Caco-2 (cell line): ENCODE data around the gene CAMK4. TPM values are rescaled to one million over a fixed set of nuclear protein-coding genes. Genes with fewer than 3 reads are reported as not detected.

Source experiments
- Bru-seq: library from RNA; stranded (reverse); fragments of 400-500 nt; gene quantifications from one replicate; lab custom pipeline; 2021; lab: Mats Ljungman, UMichigan
- BruChase-seq, 2 experiments: library from RNA; stranded (reverse); fragments of 400-500 nt; gene quantifications; one replicate each; lab custom pipeline; 2021; lab: Mats Ljungman, UMichigan
- BruUV-seq: library from RNA; stranded (reverse); fragments of 400-500 nt; replicated peaks from 2 replicates; lab custom pipeline; 2021; lab: Mats Ljungman, UMichigan
- CTCF ChIA-PET: fragments of 300-600 bp; sonication (Branson Sonifier 250); formaldehyde crosslinking; loops from one replicate; lab custom pipeline; 2022; ENCODE audit warnings: antibody characterized with exemption; lab: Charles Lee
- POLR2A ChIA-PET: fragments of 300-600 bp; sonication (Branson Sonifier 250); formaldehyde crosslinking; loops from one replicate; lab custom pipeline; 2022; ENCODE audit warnings: antibody characterized with exemption; lab: Charles Lee
- DNase-seq, 2 experiments: peaks; one replicate each; pipeline versions ENCODE4 v3.0.0 to v3.0.0-alpha.2; 2020 to 2022
- H3K27me3 ChIP-seq: replicated peaks from 2 replicates; pipeline ENCODE4 v1.6.0; 2011; ENCODE audit warnings: low read length; ENCODE audit not compliant: control insufficient read depth, insufficient read depth
- H3K36me3 ChIP-seq: 2 replicates; pipeline ENCODE4 v1.5.1; 2011; ENCODE audit warnings: low read length; ENCODE audit not compliant: control insufficient read depth, insufficient read depth
- H3K4me1 ChIP-seq: fragments of 250-450 bp; sonication (Bioruptor Pico); 2 replicates; pipeline ENCODE4 v1.5.1; 2020; ENCODE audit warnings: mild to moderate bottlenecking
- H3K4me3 ChIP-seq: 2 replicates; pipeline ENCODE4 v1.5.1; 2011; ENCODE audit warnings: low read depth, mild to moderate bottlenecking, control low read depth, low read length
- H3K9me3 ChIP-seq: fragments of 250-450 bp; sonication (Bioruptor Pico); 2 replicates; pipeline ENCODE4 v1.5.1; 2020; ENCODE audit warnings: mild to moderate bottlenecking, moderate library complexity
- H3K27ac Mint-ChIP-seq: one replicate; pipeline ENCODE4 v1.8.0; 2022; ENCODE audit warnings: mixed read lengths; ENCODE audit not compliant: unreplicated experiment
- H3K27me3 Mint-ChIP-seq: one replicate; pipeline ENCODE4 v1.8.0; 2022; ENCODE audit warnings: mixed read lengths; ENCODE audit not compliant: insufficient read depth, unreplicated experiment
- H3K36me3 Mint-ChIP-seq: one replicate; pipeline ENCODE4 v1.8.0; 2022; ENCODE audit warnings: mild to moderate bottlenecking, mixed read lengths; ENCODE audit not compliant: insufficient read depth, unreplicated experiment
- H3K4me1 Mint-ChIP-seq: one replicate; pipeline ENCODE4 v1.8.0; 2022; ENCODE audit warnings: low read depth, mixed read lengths; ENCODE audit not compliant: unreplicated experiment
- H3K4me3 Mint-ChIP-seq: one replicate; pipeline ENCODE4 v1.8.0; 2022; ENCODE audit warnings: mild to moderate bottlenecking, moderate library complexity, mixed read lengths; ENCODE audit not compliant: unreplicated experiment
- H3K9me3 Mint-ChIP-seq: one replicate; pipeline ENCODE4 v1.8.0; 2022; ENCODE audit warnings: mixed read lengths; ENCODE audit not compliant: unreplicated experiment
- intact Hi-C: fragments of 100-400 bp; cut with micrococcal nuclease; formaldehyde crosslinking; loops from one replicate; pipeline ENCODE4 v1.10.0; 2022; ENCODE audit not compliant: unreplicated experiment
- long read RNA-seq: library from polyadenylated mRNA; stranded (forward); transcript quantifications from one replicate; pipeline ENCODE4 v2.0.0, GENCODE V29; 2022
- total RNA-seq: library from RNA; stranded (reverse); gene quantifications from 2 replicates; pipeline ENCODE4 v1.2.3, GENCODE V29; 2022
- TF ChIP-seq, protein P1 (sequence below), 2 experiments: fragments of 200-600 bp in 1 of 2; IDR thresholded peaks; 1 replicate in 1 of 2; 2 replicates in 1 of 2; pipeline versions ENCODE4 v1.5.1 to v1.8.0; 2011 to 2022; ENCODE audit warnings: antibody characterized with exemption in 1 of 2, control low read depth in 1 of 2, inconsistent platforms in 1 of 2, low read depth in 1 of 2, low read length in 1 of 2, mild to moderate bottlenecking in 1 of 2, moderate library complexity in 1 of 2; ENCODE audit not compliant: insufficient read depth in 1 of 2, severe bottlenecking in 1 of 2, unreplicated experiment in 1 of 2

CAMK4 gene
- total RNA-seq (not detected in 2 replicates), Bru-seq, nascent RNA (percentile 4 among the genes with signal in this experiment), BruChase-seq, experiment 1, labeled RNA remaining after a 2-hour chase (percentile 4 among the genes with signal in this experiment), BruChase-seq, experiment 2, labeled RNA remaining after a 6-hour chase (percentile 4 among the genes with signal in this experiment)
- long read RNA-seq = 0 reads

DNA sequence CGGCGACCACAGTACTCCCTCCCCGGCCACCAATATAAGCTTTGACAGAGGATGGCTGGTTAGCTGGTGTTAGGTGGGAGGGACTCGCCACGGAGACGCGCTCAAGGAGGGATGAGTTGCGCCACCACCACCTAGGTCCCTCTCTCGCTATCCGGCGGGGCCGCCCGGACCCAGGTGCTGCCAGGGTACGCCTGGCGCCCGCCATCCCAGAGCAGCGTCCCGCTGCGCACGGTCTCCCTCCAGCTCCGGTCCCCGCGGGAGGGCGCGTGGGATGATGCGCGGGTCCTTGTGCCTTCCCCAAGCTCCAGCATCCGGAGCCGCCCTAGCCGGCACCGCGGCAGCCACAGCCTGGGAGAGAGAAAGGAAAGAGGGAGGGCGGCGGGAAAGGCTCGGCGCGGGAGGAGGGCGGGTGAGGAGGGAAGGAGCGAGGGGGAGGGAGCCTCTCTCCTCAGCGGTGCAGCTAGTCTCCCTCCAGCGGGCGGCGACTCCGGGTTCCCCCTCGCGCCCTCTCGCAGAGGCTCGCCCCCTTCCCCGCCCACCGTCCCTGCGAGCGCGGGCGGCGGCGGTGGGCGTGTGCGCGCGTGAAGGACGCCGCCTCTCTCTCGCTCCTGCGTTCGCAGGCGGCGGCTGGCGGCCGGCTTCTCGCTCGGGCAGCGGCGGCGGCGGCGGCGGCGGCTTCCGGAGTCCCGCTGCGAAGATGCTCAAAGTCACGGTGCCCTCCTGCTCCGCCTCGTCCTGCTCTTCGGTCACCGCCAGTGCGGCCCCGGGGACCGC is at the start of gene CAMK4:
TSS of gene CAMK4 (plus strand) at position 598 of the 774 bp plus-strand sequence. CDS start at position 698, 100 bp downstream.
- Mint-ChIP-seq H3K27me3 (peaks cover 34% of the 10 kb centered on the region), H3K27ac (no peak within 1 kb of the TSS), H3K4me1 (peaks cover 6% of the 10 kb centered on the region), H3K4me3 (peak within 1 kb of the TSS; percentile 59), H3K36me3 (no peaks in the 10 kb centered on the region), H3K9me3 (no peaks in the 10 kb centered on the region)
- Histone ChIP-seq H3K4me1 (peaks cover 3% of the 10 kb centered on the region; the same call in 1 of the 2 replicates), H3K36me3 (no peaks in the 10 kb centered on the region), H3K9me3 (no peaks in the 10 kb centered on the region), H3K4me3 (peak within 1 kb of the TSS; percentile 43), H3K27me3 (peaks cover 10% of the 10 kb centered on the region)
- TF ChIP-seq, protein P1, sequence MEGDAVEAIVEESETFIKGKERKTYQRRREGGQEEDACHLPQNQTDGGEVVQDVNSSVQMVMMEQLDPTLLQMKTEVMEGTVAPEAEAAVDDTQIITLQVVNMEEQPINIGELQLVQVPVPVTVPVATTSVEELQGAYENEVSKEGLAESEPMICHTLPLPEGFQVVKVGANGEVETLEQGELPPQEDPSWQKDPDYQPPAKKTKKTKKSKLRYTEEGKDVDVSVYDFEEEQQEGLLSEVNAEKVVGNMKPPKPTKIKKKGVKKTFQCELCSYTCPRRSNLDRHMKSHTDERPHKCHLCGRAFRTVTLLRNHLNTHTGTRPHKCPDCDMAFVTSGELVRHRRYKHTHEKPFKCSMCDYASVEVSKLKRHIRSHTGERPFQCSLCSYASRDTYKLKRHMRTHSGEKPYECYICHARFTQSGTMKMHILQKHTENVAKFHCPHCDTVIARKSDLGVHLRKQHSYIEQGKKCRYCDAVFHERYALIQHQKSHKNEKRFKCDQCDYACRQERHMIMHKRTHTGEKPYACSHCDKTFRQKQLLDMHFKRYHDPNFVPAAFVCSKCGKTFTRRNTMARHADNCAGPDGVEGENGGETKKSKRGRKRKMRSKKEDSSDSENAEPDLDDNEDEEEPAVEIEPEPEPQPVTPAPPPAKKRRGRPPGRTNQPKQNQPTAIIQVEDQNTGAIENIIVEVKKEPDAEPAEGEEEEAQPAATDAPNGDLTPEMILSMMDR (IDR thresholded peaks at IDR 0.05; ENCODE audit: insufficient read depth in 1 of 2, low read depth in 1 of 2, low read length in 1 of 2, severe bottlenecking in 1 of 2, unreplicated experiment in 1 of 2) = peak in 1 of 2 experiments; percentile 1
- peak; percentile 44 to 46 for DNase-seq
- ChIA-PET CTCF (no interaction called here), POLR2A (no interaction called here)
- intact Hi-C loops = loop anchor here (2.0 kb wide), 1 partner anchor 55 kb away; no protein-coding TSS in a partner anchor
- no TSS peak for BruUV-seq

- H3K27me3 Mint-ChIP-seq = peaks cover 6% of the 10 kb centered on the region
- POLR2A ChIA-PET = no interaction called here
- Histone ChIP-seq H3K4me1 (no peaks in the 10 kb centered on the region), H3K4me3 (no peak overlapping the region), H3K9me3 (no peaks in the 10 kb centered on the region; the same call in 1 of the 2 replicates), H3K36me3 (no peaks in the 10 kb centered on the region), H3K27me3 (no peaks in the 10 kb centered on the region)
- H3K27ac Mint-ChIP-seq = no peak overlapping the region
- intact Hi-C loops = no loop called here
- H3K4me1 Mint-ChIP-seq = no peaks in the 10 kb centered on the region
- BruUV-seq = no TSS peak
- H3K36me3 Mint-ChIP-seq = no peaks in the 10 kb centered on the region
- DNase-seq = no peak
- H3K4me3 Mint-ChIP-seq = no peak overlapping the region
- CTCF ChIA-PET = no interaction called here
- TF ChIP-seq, protein P1 (IDR thresholded peaks at IDR 0.05; ENCODE audit: insufficient read depth in 1 of 2, low read depth in 1 of 2, low read length in 1 of 2, severe bottlenecking in 1 of 2, unreplicated experiment in 1 of 2) = no peak
- H3K9me3 Mint-ChIP-seq = no peaks in the 10 kb centered on the region
Observed at GRCh38 chr5:111183064-111183463, 41.1 kb upstream of the CAMK4 start.

DNA sequence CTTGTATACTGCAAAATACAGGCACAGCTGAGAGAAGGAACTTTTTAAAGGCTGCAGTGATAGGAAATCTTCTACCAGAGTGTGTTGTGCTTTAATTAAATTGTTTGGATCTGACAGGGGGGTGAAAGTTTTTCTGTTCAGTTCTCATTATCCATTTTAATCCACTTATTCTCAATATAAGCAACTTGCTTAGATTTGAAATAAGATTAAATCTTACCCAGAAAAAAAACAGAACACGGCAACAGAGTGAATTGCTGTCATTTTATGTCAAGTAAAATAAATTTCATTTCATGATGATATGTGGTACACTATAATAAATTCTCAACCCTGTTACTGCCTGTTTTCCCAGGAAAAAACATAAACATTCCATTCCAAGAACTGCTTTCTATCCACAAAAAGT is 37.1 kb upstream of the CAMK4 start:
- H3K27me3 ChIP-seq = no peaks in the 10 kb centered on the region
- no peaks in the 10 kb centered on the region for H3K4me1 ChIP-seq
- intact Hi-C loops = no loop called here
- H3K27ac Mint-ChIP-seq = no peak overlapping the region
- H3K36me3 ChIP-seq = no peaks in the 10 kb centered on the region
- no peaks in the 10 kb centered on the region for H3K4me1 Mint-ChIP-seq
- H3K27me3 Mint-ChIP-seq = peaks cover 3% of the 10 kb centered on the region
- no TSS peak for BruUV-seq
- no peaks in the 10 kb centered on the region for H3K36me3 Mint-ChIP-seq
- H3K9me3 ChIP-seq = no peaks in the 10 kb centered on the region; the same call in 1 of the 2 replicates
- no peak overlapping the region for H3K4me3 Mint-ChIP-seq
- TF ChIP-seq, protein P1 (IDR thresholded peaks at IDR 0.05; ENCODE audit: insufficient read depth in 1 of 2, low read depth in 1 of 2, low read length in 1 of 2, severe bottlenecking in 1 of 2, unreplicated experiment in 1 of 2) = no peak
- no peak overlapping the region for H3K4me3 ChIP-seq
- CTCF ChIA-PET = no interaction called here
- no peak for DNase-seq
- no peaks in the 10 kb centered on the region for H3K9me3 Mint-ChIP-seq
- POLR2A ChIA-PET = no interaction called here
